ENCODE data around the gene ABHD15.

Gene ABHD15

GRCh38 chr17:29594519-29595090 lies 27.8 kb upstream of the ABHD15 start:
- DNase-seq (ENCODE audit: low read depth) = no peak

GRCh38 chr17:29593591-29594518 lies 27.0 kb upstream of the ABHD15 start:
- DNase-seq (ENCODE audit: low read depth) = no peak

DNA sequence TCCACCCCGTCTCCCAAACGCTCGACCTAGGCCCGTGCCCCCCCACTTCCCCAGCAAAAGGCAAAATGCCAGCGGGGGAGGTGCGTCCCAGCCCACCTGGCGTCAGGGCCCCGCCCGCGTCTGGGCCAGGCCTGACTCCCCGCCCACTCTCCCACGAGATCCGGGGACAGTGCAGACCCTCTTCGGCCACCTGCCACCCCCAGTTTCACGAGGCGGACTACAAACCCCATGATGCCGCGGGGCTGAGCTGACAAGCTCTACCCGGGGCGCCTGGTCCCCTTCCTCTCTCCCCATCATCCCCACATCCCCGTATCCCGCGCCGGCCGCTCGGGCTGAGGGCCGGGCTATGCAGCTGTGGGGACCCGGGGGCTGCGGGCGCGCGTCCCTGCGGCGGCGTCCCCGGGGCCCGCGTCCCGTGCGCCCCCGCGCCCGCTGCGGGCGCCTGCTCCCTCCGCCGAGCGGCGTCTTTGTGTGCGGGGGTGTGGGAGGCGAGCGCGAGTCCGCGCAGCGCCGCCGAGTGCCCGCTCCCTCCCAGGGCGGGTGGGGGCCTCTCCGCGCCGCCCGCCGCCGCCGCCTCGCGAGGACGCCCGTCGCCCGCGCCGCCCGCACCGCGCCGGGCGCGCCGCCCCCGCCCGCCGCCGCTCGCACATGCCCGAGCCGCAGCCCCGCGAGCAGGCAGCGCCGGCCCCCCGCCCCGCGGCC lies 26.2 kb upstream of the ABHD15 start, which contains the start of gene ANKRD13B:
ANKRD13B (plus strand) TSS at position 283 of the 702 bp plus-strand sequence. CDS start 490 bp downstream, outside the sequence.
- no peak for DNase-seq (ENCODE audit: low read depth)

GRCh38 chr17:29591737-29592608 lies 25.1 kb upstream of the ABHD15 start:
- DNase-seq (ENCODE audit: low read depth) = peak; percentile 72

DNA sequence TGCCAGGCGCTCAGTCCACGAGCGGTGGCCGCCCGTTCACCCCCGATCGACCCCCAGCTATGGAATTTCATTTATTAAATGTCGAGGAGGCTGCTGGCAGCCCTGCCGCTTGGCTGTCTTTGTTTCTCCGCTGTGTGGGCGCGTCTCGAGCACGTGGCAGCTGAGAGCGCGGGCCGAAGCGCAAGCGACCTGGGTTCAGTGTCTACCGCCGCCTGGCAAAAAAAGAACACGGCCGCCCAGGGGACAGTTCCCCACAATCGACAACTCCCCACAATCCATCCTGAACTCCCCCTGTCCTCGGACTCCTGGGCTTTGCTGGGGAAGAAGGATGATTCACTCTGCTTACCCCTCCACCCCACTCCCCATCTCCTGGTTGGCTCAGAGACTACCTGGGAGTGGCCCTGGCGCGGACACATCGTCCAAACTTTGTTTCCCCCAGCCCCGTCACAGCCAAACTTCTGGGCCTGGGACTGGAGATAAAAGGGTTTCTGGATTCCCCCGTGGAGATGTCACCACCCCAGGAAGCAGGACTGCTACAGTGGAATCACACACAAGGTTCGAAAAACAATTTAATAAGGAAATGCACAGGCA lies 24.4 kb upstream of the ABHD15 start:
- DNase-seq (ENCODE audit: low read depth) = no peak

GRCh38 chr17:29590411-29591145 lies 23.7 kb upstream of the ABHD15 start:
- no peak for DNase-seq (ENCODE audit: low read depth)

- DNase-seq (ENCODE audit: low read depth) = peak; percentile 82
These were observed 22.9 kb upstream of the ABHD15 start, which contains the start of gene GIT1 for GRCh38 chr17:29589524-29590410. Gene GIT1, minus strand, starts transcription at chr17:29589648. Its CDS starts 270 bp downstream, at chr17:29589378.

DNA sequence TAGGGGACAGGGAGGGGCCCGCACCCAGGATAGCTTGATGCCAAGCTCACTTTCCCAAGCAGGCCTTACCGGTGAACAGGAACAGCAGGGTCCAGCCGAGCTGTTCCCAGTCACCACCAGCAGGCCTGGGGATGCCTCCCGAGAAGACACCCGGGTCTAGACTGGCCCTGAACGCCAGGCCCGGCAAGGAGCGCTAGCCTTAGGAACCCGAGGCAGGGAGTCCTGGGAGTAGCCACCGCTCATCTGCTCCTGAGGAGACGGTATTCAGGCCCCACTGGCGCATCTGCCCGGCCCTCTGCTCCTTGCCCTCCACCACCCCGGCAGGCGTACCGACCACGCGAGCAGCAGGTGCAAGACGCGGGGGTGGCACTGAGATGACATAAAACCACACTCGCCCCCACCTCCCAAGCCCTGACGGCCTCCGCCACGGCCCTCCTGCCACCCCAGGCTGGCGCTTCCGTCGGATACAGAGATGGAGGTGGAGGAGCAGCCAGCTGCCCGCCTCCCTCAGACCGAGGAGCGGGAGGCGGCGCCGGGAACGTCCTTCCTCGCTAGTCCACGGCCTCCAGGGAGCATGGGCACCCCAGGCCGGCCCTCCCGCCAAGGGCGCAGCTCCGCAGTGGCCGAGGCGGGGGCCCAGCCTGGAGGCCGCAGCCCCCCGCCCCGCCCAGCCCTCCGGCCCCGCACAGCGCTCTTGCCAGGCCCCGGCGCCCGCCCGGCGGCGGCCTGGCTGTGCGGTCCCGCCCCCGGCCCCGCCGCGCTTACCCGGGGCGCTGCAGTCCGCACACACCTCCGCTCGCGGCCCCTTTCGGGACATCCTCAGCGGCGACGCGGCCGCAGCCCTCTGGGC lies 21.9 kb upstream of the ABHD15 start:
- DNase-seq (ENCODE audit: low read depth) = peak; percentile 50

GRCh38 chr17:29588017-29588561 lies 21.3 kb upstream of the ABHD15 start:
- no peak for DNase-seq (ENCODE audit: low read depth)

- DNase-seq (ENCODE audit: low read depth) = no peak
These were observed 20.8 kb upstream of the ABHD15 start for GRCh38 chr17:29587591-29587990.

DNA sequence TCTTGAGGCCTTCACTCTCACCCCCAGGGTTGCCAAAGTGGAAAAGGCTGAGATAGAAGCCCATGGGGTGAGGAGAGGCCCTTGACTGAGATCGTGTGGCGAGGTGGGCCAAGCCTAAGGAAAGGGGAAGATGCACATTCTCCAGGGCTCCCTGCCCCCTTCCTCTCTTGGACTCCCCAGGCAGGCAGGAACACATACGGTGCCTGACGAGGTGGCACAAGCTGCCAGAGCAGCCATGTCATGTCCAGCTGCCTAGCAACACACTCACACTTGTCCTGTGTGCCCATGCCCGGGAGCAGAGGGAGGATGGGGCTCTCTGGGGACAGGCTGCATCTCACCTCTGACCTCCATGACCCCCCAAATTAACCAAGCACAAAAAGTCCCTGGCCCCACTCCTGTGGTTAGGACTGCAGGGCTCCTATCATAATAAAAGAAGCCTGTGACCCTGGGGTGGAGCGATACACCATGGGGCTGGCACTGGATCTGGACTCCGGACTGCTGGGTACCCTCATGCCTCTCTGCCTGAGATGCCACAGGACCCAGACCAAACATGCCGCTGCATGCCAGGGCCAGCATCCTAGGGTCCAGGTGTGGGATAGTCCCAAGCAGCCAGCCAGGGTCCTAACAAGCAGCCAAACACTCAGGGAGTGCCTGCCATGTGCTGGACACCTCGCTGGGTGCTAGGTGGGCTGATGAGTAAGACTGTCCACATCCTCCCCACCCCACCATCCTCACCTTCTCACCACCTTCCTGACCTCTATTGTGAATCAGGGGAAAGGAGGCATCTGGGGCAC lies 20.0 kb upstream of the ABHD15 start:
- DNase-seq (ENCODE audit: low read depth) = no peak

- no peak for DNase-seq (ENCODE audit: low read depth)
These were observed 18.4 kb upstream of the ABHD15 start for GRCh38 chr17:29585080-29585751.

- no peak for DNase-seq (ENCODE audit: low read depth)
These were observed 17.7 kb upstream of the ABHD15 start for GRCh38 chr17:29584452-29585079.

DNA sequence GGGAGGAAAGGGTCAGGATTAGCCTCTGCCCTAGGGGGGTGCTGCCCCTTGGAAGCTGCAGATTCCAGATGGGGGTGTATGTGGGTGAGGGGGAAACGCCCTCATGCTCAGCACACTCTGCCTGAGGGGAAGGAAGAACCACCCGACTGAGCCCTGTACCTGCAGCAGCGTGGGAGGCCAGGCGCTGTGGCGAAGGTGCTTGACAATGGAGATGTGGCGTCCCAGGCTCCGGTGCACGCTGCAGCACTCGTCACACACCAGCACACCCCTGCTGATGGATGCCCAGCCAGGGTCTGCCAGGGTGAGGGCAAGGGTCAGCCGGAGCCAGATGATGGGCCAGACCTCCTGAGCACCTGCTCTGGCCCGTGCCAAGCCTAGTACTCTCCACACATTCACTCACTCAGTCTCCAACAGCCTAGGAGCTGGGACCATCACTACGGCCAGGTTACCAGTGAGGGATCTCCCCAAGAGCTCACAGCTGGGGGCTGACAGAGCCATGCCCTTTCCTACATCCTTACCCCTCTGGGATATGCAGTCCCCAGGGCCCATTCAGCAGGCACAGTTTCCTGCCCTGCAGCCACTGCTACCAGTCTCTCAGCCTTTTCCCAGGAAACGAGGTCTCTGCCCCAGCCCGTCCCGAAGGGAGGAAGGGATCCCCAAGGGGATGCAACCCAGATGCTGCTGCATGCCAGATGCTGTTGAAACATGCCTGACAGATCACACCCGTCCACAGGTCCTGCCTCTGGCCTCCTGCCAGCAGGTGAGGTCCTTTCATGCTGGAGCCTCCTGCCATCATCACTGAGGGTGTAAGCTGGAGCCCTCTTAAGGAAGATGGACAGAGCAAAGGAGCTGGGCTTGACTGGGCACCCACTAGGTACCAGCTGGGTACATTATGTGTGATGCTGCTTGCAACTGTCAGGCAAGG lies 16.7 kb upstream of the ABHD15 start:
- no peak for DNase-seq (ENCODE audit: low read depth)

GRCh38 chr17:29582772-29583171 lies 15.9 kb upstream of the ABHD15 start:
- no peak for DNase-seq (ENCODE audit: low read depth)

Data from activated T-helper 9 cell treated with anti-CD3 and anti-CD28 coated beads, Interleukin-2, amount 50 U/mL, for 16 hours (primary cell).